CD14-positive monocyte (primary cell): ENCODE measurements around the gene CAMK2A. TPM values are rescaled to one million over a fixed set of nuclear protein-coding genes. Genes with fewer than 3 reads are reported as not detected.

Experiments
- DNase-seq, 3 donors: peaks; one replicate each; pipeline ENCODE4 v3.0.0-alpha.2; 2011 to 2022
- H2AFZ ChIP-seq: 2 replicates; pipeline ENCODE4 v1.6.0; 2012; ENCODE audit warnings: mild to moderate bottlenecking, low read depth, low read length, inconsistent platforms; ENCODE audit not compliant: insufficient read depth, poor library complexity, severe bottlenecking
- H3K27ac ChIP-seq, 2 donors: 1 replicate in 1 of 2; 2 replicates in 1 of 2; pipeline ENCODE4 v1.5.1; 2012 to 2013; ENCODE audit warnings: low read length in 2 of 2, control low read depth in 1 of 2, inconsistent platforms in 1 of 2, low read depth in 1 of 2, mild to moderate bottlenecking in 1 of 2
- H3K27me3 ChIP-seq, 2 donors: one replicate each; pipeline versions ENCODE4 v1.6.0 to v1.6.1; 2011 to 2013; ENCODE audit warnings: low read length in 2 of 2; ENCODE audit not compliant: control insufficient read depth in 2 of 2, insufficient read depth in 2 of 2
- H3K36me3 ChIP-seq, 2 donors: replicated peaks in 1 of 2; 1 replicate in 1 of 2; 2 replicates in 1 of 2; pipeline versions ENCODE4 v1.5.1 to v1.6.1; 2012 to 2013; ENCODE audit warnings: low read length in 2 of 2, control low read depth in 1 of 2, inconsistent platforms in 1 of 2, mild to moderate bottlenecking in 1 of 2; ENCODE audit not compliant: insufficient read depth in 2 of 2, control insufficient read depth in 1 of 2
- H3K4me1 ChIP-seq, 2 donors: 1 replicate in 1 of 2; 2 replicates in 1 of 2; pipeline versions ENCODE4 v1.5.1 to v1.6.1; 2012 to 2013; ENCODE audit warnings: low read length in 2 of 2, control low read depth in 1 of 2, inconsistent platforms in 1 of 2, mild to moderate bottlenecking in 1 of 2, moderate library complexity in 1 of 2; ENCODE audit not compliant: insufficient read depth in 2 of 2, control insufficient read depth in 1 of 2
- H3K4me2 ChIP-seq: replicated peaks from 2 replicates; pipeline ENCODE3; 2012; ENCODE audit warnings: low read length, moderate library complexity, mild to moderate bottlenecking; ENCODE audit not compliant: poor library complexity, severe bottlenecking; ENCODE audit errors: extremely low read depth
- H3K4me3 ChIP-seq, 3 experiments: fragments of 200-600 bp in 1 of 3; sonication (generic) in 1 of 3; replicated peaks in 1 of 3; 1 replicate in 2 of 3; 2 replicates in 1 of 3; pipeline ENCODE4 v1.5.1; 2011 to 2013; ENCODE audit warnings: low read length in 3 of 3, mild to moderate bottlenecking in 3 of 3, control low read depth in 2 of 3, low read depth in 2 of 3, inconsistent platforms in 1 of 3, moderate library complexity in 1 of 3
- H3K79me2 ChIP-seq: 2 replicates; pipeline ENCODE4 v1.6.0; 2012; ENCODE audit warnings: mild to moderate bottlenecking, control low read depth, inconsistent platforms, low read length, moderate library complexity; ENCODE audit not compliant: insufficient read depth
- H3K9ac ChIP-seq: 2 replicates; pipeline ENCODE4 v1.6.0; 2017; ENCODE audit warnings: low read length, mild to moderate bottlenecking; ENCODE audit not compliant: insufficient read depth, poor library complexity, severe bottlenecking
- H3K9me3 ChIP-seq, 2 donors: replicated peaks in 1 of 2; 1 replicate in 1 of 2; 2 replicates in 1 of 2; pipeline versions ENCODE4 v1.5.1 to v1.6.1; 2012 to 2013; ENCODE audit warnings: low read length in 2 of 2, control low read depth in 1 of 2; ENCODE audit not compliant: control insufficient read depth in 1 of 2, insufficient read depth in 1 of 2
- H4K20me1 ChIP-seq: 2 replicates; pipeline ENCODE4 v1.6.0; 2012; ENCODE audit warnings: mild to moderate bottlenecking, low read length, control low read depth, moderate library complexity; ENCODE audit not compliant: insufficient read depth
- H3K27ac Mint-ChIP-seq, 7 donors: one replicate each; pipeline ENCODE4 v1.8.0; 2020; ENCODE audit warnings: mild to moderate bottlenecking in 7 of 7, mixed read lengths in 7 of 7, moderate library complexity in 6 of 7, inconsistent platforms in 2 of 7
- H3K27me3 Mint-ChIP-seq, 3 donors: one replicate each; pipeline ENCODE4 v1.8.0; 2021 to 2022; ENCODE audit warnings: low read depth in 3 of 3, mild to moderate bottlenecking in 3 of 3, mixed read lengths in 3 of 3, moderate library complexity in 3 of 3, inconsistent platforms in 1 of 3
- H3K36me3 Mint-ChIP-seq, 2 donors: one replicate each; pipeline ENCODE4 v1.8.0; 2020; ENCODE audit warnings: mixed read lengths in 2 of 2, inconsistent platforms in 1 of 2, mild to moderate bottlenecking in 1 of 2
- H3K4me1 Mint-ChIP-seq: one replicate; pipeline ENCODE4 v1.8.0; 2020; ENCODE audit warnings: mild to moderate bottlenecking, mixed read lengths
- H3K4me3 Mint-ChIP-seq, 2 donors: one replicate each; pipeline ENCODE4 v1.8.0; 2020; ENCODE audit warnings: mild to moderate bottlenecking in 2 of 2, mixed read lengths in 2 of 2, moderate library complexity in 1 of 2
- H3K9me3 Mint-ChIP-seq, 7 donors: one replicate each; pipeline ENCODE4 v1.8.0; 2020 to 2022; ENCODE audit warnings: mixed read lengths in 7 of 7, mild to moderate bottlenecking in 6 of 7, moderate library complexity in 6 of 7, inconsistent platforms in 2 of 7
- WGBS: methylation state at CpG from one replicate; pipeline ENCODE4 v1.1.5; 2013; ENCODE audit warnings: missing lambda C conversion rate; ENCODE audit not compliant: insufficient coverage; 5-methylcytosine and 5-hydroxymethylcytosine counted together
- intact Hi-C, 2 donors: fragments of 100-400 bp; cut with micrococcal nuclease; formaldehyde crosslinking; loops; one replicate each; pipeline versions ENCODE4 v1.15.0 to v1.15.1; 2023
- polyA plus RNA-seq, 3 donors: library from polyadenylated mRNA; depleted of rRNA in 1 of 3; unstranded in 2 of 3; stranded (reverse) in 1 of 3; fragments of 300-500 nt in 2 of 3; fragments of >200 nt in 1 of 3; fragmentation: Illumina TruSeq in 2 of 3; gene quantifications; 1 replicate in 2 of 3; 2 replicates in 1 of 3; pipeline ENCODE4 v1.2.3, GENCODE V29; 2012 to 2021
- TF ChIP-seq, protein P1 (sequence below): fragments of 200-600 bp; IDR thresholded peaks from one replicate; pipeline ENCODE4 v1.8.0; 2022; ENCODE audit warnings: antibody characterized with exemption, mild to moderate bottlenecking

The CAMK2A gene
- polyA plus RNA-seq, 3 donors: not detected

DNA sequence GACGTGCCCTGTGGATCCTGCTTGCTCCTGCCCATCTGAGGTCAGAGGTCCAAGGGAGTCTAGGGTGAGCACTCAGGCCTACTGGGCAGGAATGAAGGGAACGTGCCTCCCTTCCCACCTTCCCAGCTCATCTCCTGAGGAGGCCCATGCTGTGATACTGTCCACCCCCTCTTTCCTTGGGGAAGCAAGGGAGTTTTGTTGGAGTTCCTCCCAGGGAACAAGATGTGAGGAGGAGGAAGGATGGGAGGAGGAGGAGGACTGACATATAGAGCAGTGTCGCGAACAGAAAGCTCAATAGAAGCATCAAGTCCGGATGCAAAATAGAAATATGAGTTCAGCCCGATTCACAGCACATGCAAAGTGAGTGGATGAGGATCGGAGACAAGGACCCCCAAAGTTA, 58.7 kb downstream of the CAMK2A start:
- no peak overlapping the region for H3K4me3 Mint-ChIP-seq
- H3K79me2 ChIP-seq: no peaks in the 10 kb centered on the region
- no peak overlapping the region for H3K4me3 ChIP-seq
- intact Hi-C loops: no loop called here
- H3K4me1 ChIP-seq: peaks cover 13 to 19% of the 10 kb centered on the region in 2 donors
- DNase-seq: no peak
- TF ChIP-seq, protein P1, sequence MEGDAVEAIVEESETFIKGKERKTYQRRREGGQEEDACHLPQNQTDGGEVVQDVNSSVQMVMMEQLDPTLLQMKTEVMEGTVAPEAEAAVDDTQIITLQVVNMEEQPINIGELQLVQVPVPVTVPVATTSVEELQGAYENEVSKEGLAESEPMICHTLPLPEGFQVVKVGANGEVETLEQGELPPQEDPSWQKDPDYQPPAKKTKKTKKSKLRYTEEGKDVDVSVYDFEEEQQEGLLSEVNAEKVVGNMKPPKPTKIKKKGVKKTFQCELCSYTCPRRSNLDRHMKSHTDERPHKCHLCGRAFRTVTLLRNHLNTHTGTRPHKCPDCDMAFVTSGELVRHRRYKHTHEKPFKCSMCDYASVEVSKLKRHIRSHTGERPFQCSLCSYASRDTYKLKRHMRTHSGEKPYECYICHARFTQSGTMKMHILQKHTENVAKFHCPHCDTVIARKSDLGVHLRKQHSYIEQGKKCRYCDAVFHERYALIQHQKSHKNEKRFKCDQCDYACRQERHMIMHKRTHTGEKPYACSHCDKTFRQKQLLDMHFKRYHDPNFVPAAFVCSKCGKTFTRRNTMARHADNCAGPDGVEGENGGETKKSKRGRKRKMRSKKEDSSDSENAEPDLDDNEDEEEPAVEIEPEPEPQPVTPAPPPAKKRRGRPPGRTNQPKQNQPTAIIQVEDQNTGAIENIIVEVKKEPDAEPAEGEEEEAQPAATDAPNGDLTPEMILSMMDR: no peak
- no peak overlapping the region for H3K9ac ChIP-seq
- no peaks in the 10 kb centered on the region for H3K36me3 Mint-ChIP-seq
- no peak overlapping the region for H3K27ac ChIP-seq
- H3K4me2 ChIP-seq: no peak overlapping the region
- H4K20me1 ChIP-seq: no peaks in the 10 kb centered on the region
- H3K9me3 ChIP-seq: no peaks in the 10 kb centered on the region
- no peak overlapping the region for H2AFZ ChIP-seq
- H3K27ac Mint-ChIP-seq: peak overlapping the region in 1 of 7 donors; percentile 57
- no peaks in the 10 kb centered on the region for H3K9me3 Mint-ChIP-seq
- H3K4me1 Mint-ChIP-seq: peaks cover 24% of the 10 kb centered on the region
- WGBS: 87% methylated on average over 6 of the region's 7 CpGs
- H3K36me3 ChIP-seq: no peaks in the 10 kb centered on the region
- no peaks in the 10 kb centered on the region for H3K27me3 ChIP-seq
- peaks cover 1 to 11% (median 4%) of the 10 kb centered on the region in 3 donors for H3K27me3 Mint-ChIP-seq

GRCh38 chr5:150229571-150229970, 60.0 kb downstream of the CAMK2A start:
- Histone ChIP-seq H3K9ac (no peak overlapping the region), H3K27me3 (no peaks in the 10 kb centered on the region), H3K9me3 (no peaks in the 10 kb centered on the region), H3K4me1 (peaks cover 5 to 10% of the 10 kb centered on the region in 2 donors), H4K20me1 (no peaks in the 10 kb centered on the region), H3K27ac (no peak overlapping the region), H3K79me2 (no peaks in the 10 kb centered on the region), H2AFZ (no peak overlapping the region), H3K36me3 (no peaks in the 10 kb centered on the region), H3K4me3 (no peak overlapping the region), H3K4me2 (no peak overlapping the region)
- Mint-ChIP-seq H3K4me1 (peaks cover 15% of the 10 kb centered on the region), H3K9me3 (no peaks in the 10 kb centered on the region), H3K4me3 (no peak overlapping the region), H3K27me3 (peaks cover 1 to 7% (median 2%) of the 10 kb centered on the region in 3 donors), H3K27ac (no peak overlapping the region), H3K36me3 (no peaks in the 10 kb centered on the region)
- WGBS: 94% methylated on average over 3 of the region's 3 CpGs
- TF ChIP-seq, protein P1: no peak
- intact Hi-C loops: no loop called here
- no peak for DNase-seq
